Cerebellar cortex (tissue), 1 donor: ENCODE results near the gene SYK.

Source experiments
- DNase-seq: peaks from one replicate; pipeline ENCODE4 v3.0.0-alpha.2; 2015; ENCODE audit warnings: low spot score

The SYK gene

GRCh38 chr9:90906316-90907055 lies 104.9 kb downstream of the SYK start:
- no peak for DNase-seq

- DNase-seq = no peak
Measured at GRCh38 chr9:90907056-90907445, 105.4 kb downstream of the SYK start.

GRCh38 chr9:90907790-90908189 lies 106.2 kb downstream of the SYK start:
- no peak for DNase-seq

- no peak for DNase-seq
Measured at GRCh38 chr9:90909225-90909624, 107.6 kb downstream of the SYK start.

- no peak for DNase-seq
Measured at GRCh38 chr9:90909747-90910283, 108.2 kb downstream of the SYK start.

GRCh38 chr9:90914196-90914595 lies 112.6 kb downstream of the SYK start:
- DNase-seq = no peak

GRCh38 chr9:90914868-90915483 lies 113.4 kb downstream of the SYK start:
- peak; percentile 90 for DNase-seq

GRCh38 chr9:90915693-90916092 lies 114.1 kb downstream of the SYK start:
- DNase-seq = no peak

- DNase-seq = no peak
Measured at GRCh38 chr9:90916147-90916734, 114.6 kb downstream of the SYK start.

- peak; percentile 30 for DNase-seq
Measured at GRCh38 chr9:90919883-90920282, 118.3 kb downstream of the SYK start.

- peak; percentile 79 for DNase-seq
Measured at GRCh38 chr9:90921104-90921503, 119.5 kb downstream of the SYK start.

GRCh38 chr9:90921969-90922368 lies 120.3 kb downstream of the SYK start:
- no peak for DNase-seq

GRCh38 chr9:90925581-90926257 lies 124.1 kb downstream of the SYK start:
- DNase-seq = no peak

- DNase-seq = no peak
Measured at GRCh38 chr9:90926936-90927335, 125.3 kb downstream of the SYK start.

GRCh38 chr9:90927496-90927895 lies 125.9 kb downstream of the SYK start:
- DNase-seq = no peak

- DNase-seq = peak; percentile 98
Measured at GRCh38 chr9:90929626-90930025, 128.0 kb downstream of the SYK start.

- no peak for DNase-seq
Measured at GRCh38 chr9:90933468-90933867, 131.8 kb downstream of the SYK start.

GRCh38 chr9:90939351-90939750 lies 137.7 kb downstream of the SYK start:
- DNase-seq = no peak

- DNase-seq = no peak
Measured at GRCh38 chr9:90940280-90940679, 138.7 kb downstream of the SYK start.

GRCh38 chr9:90941661-90942060 lies 140.0 kb downstream of the SYK start:
- DNase-seq = no peak

GRCh38 chr9:90942555-90942954 lies 140.9 kb downstream of the SYK start:
- no peak for DNase-seq

- DNase-seq = no peak
Measured at GRCh38 chr9:90943341-90943740, 141.7 kb downstream of the SYK start.

GRCh38 chr9:90945336-90945735 lies 143.7 kb downstream of the SYK start:
- no peak for DNase-seq
